HepG2 (cell line): ENCODE measurements around the gene GIPC1. TPM values are rescaled to one million over a fixed set of nuclear protein-coding genes. Genes with fewer than 3 reads are reported as not detected.

Experiments used
- BHLHE40 ChIP-seq: IDR thresholded peaks from 2 replicates; pipeline ENCODE4 v1.6.1; 2011; ENCODE audit warnings: low read length, improper control_type of control experiment
- GTF2F1 ChIP-seq: fragments of 150-350 bp; IDR thresholded peaks from 2 replicates; pipeline ENCODE4 v1.6.1; 2014; ENCODE audit warnings: low read length
- IRF2 ChIP-seq: IDR thresholded peaks from 2 replicates; pipeline ENCODE4 v1.6.1; 2018; ENCODE audit warnings: missing genetic modification reagents, missing compliant biosample characterization
- RORA ChIP-seq: sonication (generic); formaldehyde crosslinking; IDR thresholded peaks from 2 replicates; pipeline ENCODE4 v1.5.0; 2020; ENCODE audit warnings: mild to moderate bottlenecking, missing genetic modification reagents, moderate library complexity
- TAF15 ChIP-seq: fragments of 200-400 bp; formaldehyde crosslinking; IDR thresholded peaks from one replicate; pipeline ENCODE4 v1.6.1; 2018; ENCODE audit warnings: mild to moderate bottlenecking, low read depth, low read length; ENCODE audit not compliant: poor library complexity, severe bottlenecking
- ZC3H4 ChIP-seq: sonication (generic); formaldehyde crosslinking; IDR thresholded peaks from 2 replicates; pipeline ENCODE4 v1.4.0; 2020; ENCODE audit warnings: missing genetic modification reagents, borderline replicate concordance
- ZFAT ChIP-seq: sonication (generic); formaldehyde crosslinking; conservative IDR thresholded peaks from 2 replicates; pipeline ENCODE4 v1.8.1; 2023; ENCODE audit warnings: missing genetic modification reagents, inconsistent platforms
- ZFP82 ChIP-seq: sonication (generic); formaldehyde crosslinking; IDR thresholded peaks from 2 replicates; pipeline ENCODE4 v1.5.1; 2020; ENCODE audit warnings: mild to moderate bottlenecking, missing genetic modification reagents, borderline replicate concordance
- ZNF407 ChIP-seq: sonication (generic); formaldehyde crosslinking; IDR thresholded peaks from one replicate; pipeline ENCODE4 v1.5.1; 2020; ENCODE audit warnings: mild to moderate bottlenecking, missing genetic modification reagents; ENCODE audit errors: not compliant biosample characterization
- ZNF562 ChIP-seq: sonication (generic); formaldehyde crosslinking; IDR thresholded peaks from 2 replicates; pipeline ENCODE4 v1.8.0; 2022; ENCODE audit warnings: missing genetic modification reagents, borderline replicate concordance
- ZNF615 ChIP-seq: sonication (generic); formaldehyde crosslinking; IDR thresholded peaks from 2 replicates; pipeline ENCODE4 v1.5.0; 2020; ENCODE audit warnings: mild to moderate bottlenecking, missing genetic modification reagents, borderline replicate concordance
- ZNF737 ChIP-seq: sonication (generic); formaldehyde crosslinking; IDR thresholded peaks from 2 replicates; pipeline ENCODE4 v1.5.0; 2020; ENCODE audit warnings: missing genetic modification reagents, mild to moderate bottlenecking, borderline replicate concordance
- polyA plus RNA-seq, 8 experiments: library from polyadenylated mRNA; depleted of rRNA in 3 of 8; stranded (reverse) in 7 of 8; unstranded in 1 of 8; fragments of >200 nt; fragmentation: Illumina TruSeq in 4 of 8; extraction: Trizol in 4 of 8; gene quantifications; 2 replicates each; pipeline versions ENCODE4 v1.2.1 to v1.2.3, GENCODE V29; 2011 to 2016; ENCODE audit warnings: low read depth in 4 of 8, missing spikeins in 1 of 8, mixed read lengths in 1 of 8; ENCODE audit not compliant: insufficient read depth in 1 of 8
- total RNA-seq, 5 experiments: library from RNA; depleted of rRNA; stranded (reverse); fragments of >200 nt; fragmentation: Illumina TruSeq; extraction: Trizol; gene quantifications; 2 replicates each; pipeline ENCODE4 v1.2.3, GENCODE V29; 2016; ENCODE audit warnings: low read depth in 1 of 5
- TF ChIP-seq, protein P1 (sequence below): IDR thresholded peaks from 2 replicates; pipeline ENCODE4 v1.6.1; 2012; ENCODE audit warnings: low read depth, low read length, improper control_type of control experiment
- TF ChIP-seq, protein P2 (sequence below): IDR thresholded peaks from 2 replicates; pipeline ENCODE4 v1.6.1; 2018; ENCODE audit warnings: missing genetic modification reagents, mild to moderate bottlenecking, missing compliant biosample characterization
- TF ChIP-seq, protein P3 (sequence below): sonication (generic); formaldehyde crosslinking; IDR thresholded peaks from 2 replicates; pipeline ENCODE4 v1.5.1; 2020; ENCODE audit warnings: mild to moderate bottlenecking, moderate library complexity, missing genetic modification reagents

The GIPC1 gene
- total and polyA plus RNA-seq, 2 of the 13 experiments (the other 11 are each of a cell fraction or from before 2014, with no cell fraction given): 27.1 to 48.1 TPM

DNA sequence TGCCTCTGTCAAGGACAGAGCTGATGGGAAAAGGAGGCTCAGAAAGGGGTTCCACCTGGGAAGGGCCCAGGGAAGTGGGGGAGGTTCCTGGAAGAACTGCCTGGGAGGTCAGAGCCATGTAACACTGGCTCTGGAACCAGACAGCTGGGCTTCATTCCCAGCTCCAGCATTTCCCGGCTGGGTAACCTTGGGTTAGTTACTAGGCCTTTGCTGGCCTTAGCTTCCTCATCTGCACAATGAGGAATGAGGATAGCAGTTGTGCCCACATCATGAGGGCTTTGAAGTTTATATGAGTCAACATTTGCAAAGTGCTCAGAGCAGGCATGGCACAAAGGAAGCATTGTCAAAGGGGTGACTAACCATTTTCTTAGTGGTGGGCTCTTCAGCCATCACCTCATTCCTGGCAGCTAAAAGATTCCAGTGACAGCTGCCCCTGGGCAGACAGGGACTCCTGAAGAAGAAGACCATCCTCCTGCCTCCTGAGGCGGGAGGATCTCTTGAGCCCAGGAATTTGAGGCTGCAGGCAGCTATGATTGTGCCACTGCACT is 24.0 kb upstream of the GIPC1 start (continued):
- TF ChIP-seq ZNF407 (CRISPR knock-in tag) (no peak), ZC3H4 (no peak), ZNF737 (CRISPR knock-in tag) (no peak), ZFAT (no peak), TAF15 (no peak), BHLHE40 (0 out of 2 replicates have a peak, but pooled peaks have one; percentile 3), ZFP82 (CRISPR knock-in tag) (no peak), ZNF615 (no peak), GTF2F1 (no peak), RORA (CRISPR knock-in tag) (no peak), ZNF562 (no peak), IRF2 (peak; percentile 77; the same call in 1 of the 2 replicates)
- TF ChIP-seq, protein P1, sequence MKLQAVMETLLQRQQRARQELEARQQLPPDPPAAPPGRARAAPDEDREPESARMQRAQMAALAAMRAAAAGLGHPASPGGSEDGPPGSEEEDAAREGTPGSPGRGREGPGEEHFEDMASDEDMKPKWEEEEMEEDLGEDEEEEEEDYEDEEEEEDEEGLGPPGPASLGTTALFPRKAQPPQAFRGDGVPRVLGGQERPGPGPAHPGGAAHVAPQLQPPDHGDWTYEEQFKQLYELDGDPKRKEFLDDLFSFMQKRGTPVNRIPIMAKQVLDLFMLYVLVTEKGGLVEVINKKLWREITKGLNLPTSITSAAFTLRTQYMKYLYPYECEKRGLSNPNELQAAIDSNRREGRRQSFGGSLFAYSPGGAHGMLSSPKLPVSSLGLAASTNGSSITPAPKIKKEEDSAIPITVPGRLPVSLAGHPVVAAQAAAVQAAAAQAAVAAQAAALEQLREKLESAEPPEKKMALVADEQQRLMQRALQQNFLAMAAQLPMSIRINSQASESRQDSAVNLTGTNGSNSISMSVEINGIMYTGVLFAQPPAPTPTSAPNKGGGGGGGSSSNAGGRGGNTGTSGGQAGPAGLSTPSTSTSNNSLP: no peak
- TF ChIP-seq, protein P2, sequence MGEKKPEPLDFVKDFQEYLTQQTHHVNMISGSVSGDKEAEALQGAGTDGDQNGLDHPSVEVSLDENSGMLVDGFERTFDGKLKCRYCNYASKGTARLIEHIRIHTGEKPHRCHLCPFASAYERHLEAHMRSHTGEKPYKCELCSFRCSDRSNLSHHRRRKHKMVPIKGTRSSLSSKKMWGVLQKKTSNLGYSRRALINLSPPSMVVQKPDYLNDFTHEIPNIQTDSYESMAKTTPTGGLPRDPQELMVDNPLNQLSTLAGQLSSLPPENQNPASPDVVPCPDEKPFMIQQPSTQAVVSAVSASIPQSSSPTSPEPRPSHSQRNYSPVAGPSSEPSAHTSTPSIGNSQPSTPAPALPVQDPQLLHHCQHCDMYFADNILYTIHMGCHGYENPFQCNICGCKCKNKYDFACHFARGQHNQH: peak; percentile 74; the same call in 1 of the 2 replicates
- TF ChIP-seq, protein P3, sequence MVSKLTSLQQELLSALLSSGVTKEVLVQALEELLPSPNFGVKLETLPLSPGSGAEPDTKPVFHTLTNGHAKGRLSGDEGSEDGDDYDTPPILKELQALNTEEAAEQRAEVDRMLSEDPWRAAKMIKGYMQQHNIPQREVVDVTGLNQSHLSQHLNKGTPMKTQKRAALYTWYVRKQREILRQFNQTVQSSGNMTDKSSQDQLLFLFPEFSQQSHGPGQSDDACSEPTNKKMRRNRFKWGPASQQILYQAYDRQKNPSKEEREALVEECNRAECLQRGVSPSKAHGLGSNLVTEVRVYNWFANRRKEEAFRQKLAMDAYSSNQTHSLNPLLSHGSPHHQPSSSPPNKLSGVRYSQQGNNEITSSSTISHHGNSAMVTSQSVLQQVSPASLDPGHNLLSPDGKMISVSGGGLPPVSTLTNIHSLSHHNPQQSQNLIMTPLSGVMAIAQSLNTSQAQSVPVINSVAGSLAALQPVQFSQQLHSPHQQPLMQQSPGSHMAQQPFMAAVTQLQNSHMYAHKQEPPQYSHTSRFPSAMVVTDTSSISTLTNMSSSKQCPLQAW (CRISPR knock-in tag): no peak; the same call in 1 of the 2 replicates
